Fibroblast of lung (primary cell): Measurements from ENCODE around the gene CHKA.

Experiments used
- EZH2 ChIP-seq: IDR thresholded peaks from 2 replicates; pipeline ENCODE4 v1.5.1; 2012; ENCODE audit warnings: low read length, control low read depth, mild to moderate bottlenecking; ENCODE audit errors: missing control alignments
- TF ChIP-seq, protein P1 (sequence below), 2 donors: IDR thresholded peaks in 1 of 2; conservative IDR thresholded peaks in 1 of 2; 1 replicate in 1 of 2; 2 replicates in 1 of 2; pipeline ENCODE4 v1.5.1; 2011 to 2012; ENCODE audit warnings: low read length in 2 of 2, control low read depth in 1 of 2, inconsistent platforms in 1 of 2, low read depth in 1 of 2, mild to moderate bottlenecking in 1 of 2

DNA sequence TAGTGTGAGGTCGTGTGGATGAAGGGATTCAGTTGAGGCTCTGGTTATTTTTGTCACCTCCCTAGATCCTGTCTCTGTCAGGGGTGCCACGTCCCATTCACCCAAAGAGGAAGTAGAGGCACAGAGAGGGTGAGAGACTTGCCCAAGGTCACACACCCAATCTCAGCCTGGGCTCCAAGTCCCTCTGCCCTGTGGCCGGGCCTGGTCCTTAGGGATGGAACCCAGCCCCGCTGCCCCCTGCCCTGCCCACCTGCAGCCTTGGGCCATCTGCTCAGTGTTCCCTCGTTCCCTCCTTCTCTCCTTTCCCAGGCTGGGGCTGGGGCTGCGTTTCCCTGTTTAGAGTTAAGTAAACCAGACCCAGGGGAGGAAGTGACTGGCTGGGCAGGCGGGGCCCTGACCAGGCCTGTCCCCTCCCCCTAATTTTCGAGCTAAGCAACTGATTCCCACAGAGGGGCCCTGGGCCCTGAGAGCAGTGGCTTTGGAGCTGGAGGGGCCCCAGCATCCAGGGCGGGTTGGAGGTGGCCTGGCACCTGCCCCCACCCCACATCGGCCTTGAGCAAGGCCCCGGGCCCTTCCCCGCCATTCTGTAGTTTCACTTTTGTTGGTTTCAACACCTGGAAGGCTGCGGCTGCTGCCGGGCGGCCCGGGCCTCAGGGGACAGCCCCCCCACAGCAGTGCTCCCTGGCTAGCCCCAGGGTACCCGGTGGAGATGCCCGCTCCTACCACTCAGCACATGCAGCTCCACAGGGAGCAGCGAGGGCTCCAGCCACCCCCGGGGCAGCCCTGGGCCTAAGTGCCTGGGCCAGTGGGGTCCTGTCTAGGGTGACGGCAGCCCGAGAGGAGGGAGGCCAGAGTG is 80.9 kb downstream of the CHKA start:
- TF ChIP-seq, protein P1, sequence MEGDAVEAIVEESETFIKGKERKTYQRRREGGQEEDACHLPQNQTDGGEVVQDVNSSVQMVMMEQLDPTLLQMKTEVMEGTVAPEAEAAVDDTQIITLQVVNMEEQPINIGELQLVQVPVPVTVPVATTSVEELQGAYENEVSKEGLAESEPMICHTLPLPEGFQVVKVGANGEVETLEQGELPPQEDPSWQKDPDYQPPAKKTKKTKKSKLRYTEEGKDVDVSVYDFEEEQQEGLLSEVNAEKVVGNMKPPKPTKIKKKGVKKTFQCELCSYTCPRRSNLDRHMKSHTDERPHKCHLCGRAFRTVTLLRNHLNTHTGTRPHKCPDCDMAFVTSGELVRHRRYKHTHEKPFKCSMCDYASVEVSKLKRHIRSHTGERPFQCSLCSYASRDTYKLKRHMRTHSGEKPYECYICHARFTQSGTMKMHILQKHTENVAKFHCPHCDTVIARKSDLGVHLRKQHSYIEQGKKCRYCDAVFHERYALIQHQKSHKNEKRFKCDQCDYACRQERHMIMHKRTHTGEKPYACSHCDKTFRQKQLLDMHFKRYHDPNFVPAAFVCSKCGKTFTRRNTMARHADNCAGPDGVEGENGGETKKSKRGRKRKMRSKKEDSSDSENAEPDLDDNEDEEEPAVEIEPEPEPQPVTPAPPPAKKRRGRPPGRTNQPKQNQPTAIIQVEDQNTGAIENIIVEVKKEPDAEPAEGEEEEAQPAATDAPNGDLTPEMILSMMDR (conservative IDR thresholded peaks at IDR 0.05 in 1 of 2, IDR thresholded peaks at IDR 0.05 in 1 of 2; ENCODE audit: low read depth in 1 of 2, low read length in 2 of 2), result no peak
- TF ChIP-seq EZH2, result no peak
